Upper lobe of right lung (tissue), 1 donor: ENCODE measurements around the gene PSAT1. TPM values are rescaled to one million over a fixed set of nuclear protein-coding genes. Genes with fewer than 3 reads are reported as not detected.

ENCODE experiments used
- ATAC-seq: fragments of 200-7000 bp; cut with Tn5 transposase; one replicate; pipeline ENCODE4 v1.9.1; 2020; ENCODE audit warnings: mild to moderate bottlenecking, moderate library complexity
- DNase-seq: peaks from one replicate; pipeline ENCODE4 v3.0.0-alpha.2; 2020
- H3K27ac ChIP-seq: fragments of 200-600 bp; one replicate; pipeline ENCODE4 v1.8.0; 2022
- H3K27me3 ChIP-seq: fragments of 200-600 bp; one replicate; pipeline ENCODE4 v1.8.0; 2022; ENCODE audit warnings: mild to moderate bottlenecking
- H3K36me3 ChIP-seq: fragments of 200-600 bp; one replicate; pipeline ENCODE4 v1.8.0; 2022
- H3K4me1 ChIP-seq: fragments of 200-600 bp; one replicate; pipeline ENCODE4 v1.8.0; 2022
- H3K4me3 ChIP-seq: fragments of 200-600 bp; one replicate; pipeline ENCODE4 v1.8.0; 2022; ENCODE audit warnings: mild to moderate bottlenecking
- H3K9me3 ChIP-seq: fragments of 200-600 bp; one replicate; pipeline ENCODE4 v1.8.0; 2022
- intact Hi-C: fragments of 100-400 bp; cut with DNase I; formaldehyde crosslinking; loops from one replicate; pipeline ENCODE4 v1.11.0; 2022
- total RNA-seq: library from RNA; stranded (reverse); fragmentation: NEBNext Ultra II Directional; extraction: Animal tissue kit (Norgen Biotek cat#: 25700); gene quantifications from one replicate; pipeline ENCODE4 v1.2.1, GENCODE V29; 2021
- TF ChIP-seq, protein P1 (sequence below): fragments of 200-600 bp; IDR thresholded peaks from one replicate; pipeline ENCODE4 v1.8.0; 2022; ENCODE audit warnings: antibody characterized with exemption
- donor health status: DM: no; HTN: yes; CAD: no; lungs with severe emphysema.

Gene PSAT1
- total RNA-seq, 1 donor from 2014 or later = 8.2 TPM

DNA sequence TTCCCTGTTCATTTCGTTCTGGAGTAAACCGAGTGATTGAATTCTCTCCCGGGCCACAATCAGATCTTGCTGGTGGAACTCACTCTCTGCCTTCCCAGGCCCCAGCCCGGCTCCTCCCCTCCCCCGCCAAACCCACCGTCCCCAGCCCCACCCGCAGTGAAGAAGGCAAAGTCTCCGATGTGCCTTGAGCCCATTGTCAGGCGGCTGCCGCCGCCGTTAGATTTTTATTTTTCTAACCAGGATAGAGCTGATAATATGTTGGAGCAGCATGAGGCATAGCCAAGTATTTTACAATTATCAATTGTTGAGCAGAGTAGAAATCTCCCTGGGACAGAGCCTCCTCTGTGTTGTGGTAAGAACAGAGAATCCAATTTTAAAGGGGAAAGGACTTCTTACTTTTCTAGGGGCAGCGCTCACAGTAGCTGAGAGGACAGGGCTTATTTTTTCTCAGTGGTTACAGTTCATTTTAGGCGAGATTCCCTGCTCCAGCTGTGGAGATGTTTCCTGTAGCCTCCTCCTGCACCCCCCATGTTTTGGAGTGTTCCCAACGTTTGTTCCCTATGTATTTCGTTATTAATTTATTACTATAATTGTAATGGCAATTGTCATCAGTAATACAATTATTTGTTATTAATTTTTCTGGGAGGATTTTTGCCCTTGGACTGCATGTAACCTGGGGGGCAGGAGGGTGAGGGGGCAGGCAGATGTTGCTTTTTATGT lies 1.3 kb downstream of the PSAT1 start:
- H3K9me3 ChIP-seq = no peaks in the 10 kb centered on the region
- peaks cover 24% of the 10 kb centered on the region for H3K4me1 ChIP-seq
- no peak for DNase-seq
- no peak overlapping the region for H3K27ac ChIP-seq
- no peak for ATAC-seq
- no peaks in the 10 kb centered on the region for H3K36me3 ChIP-seq
- intact Hi-C loops = no loop called here
- peaks cover 33% of the 10 kb centered on the region for H3K27me3 ChIP-seq
- TF ChIP-seq, protein P1, sequence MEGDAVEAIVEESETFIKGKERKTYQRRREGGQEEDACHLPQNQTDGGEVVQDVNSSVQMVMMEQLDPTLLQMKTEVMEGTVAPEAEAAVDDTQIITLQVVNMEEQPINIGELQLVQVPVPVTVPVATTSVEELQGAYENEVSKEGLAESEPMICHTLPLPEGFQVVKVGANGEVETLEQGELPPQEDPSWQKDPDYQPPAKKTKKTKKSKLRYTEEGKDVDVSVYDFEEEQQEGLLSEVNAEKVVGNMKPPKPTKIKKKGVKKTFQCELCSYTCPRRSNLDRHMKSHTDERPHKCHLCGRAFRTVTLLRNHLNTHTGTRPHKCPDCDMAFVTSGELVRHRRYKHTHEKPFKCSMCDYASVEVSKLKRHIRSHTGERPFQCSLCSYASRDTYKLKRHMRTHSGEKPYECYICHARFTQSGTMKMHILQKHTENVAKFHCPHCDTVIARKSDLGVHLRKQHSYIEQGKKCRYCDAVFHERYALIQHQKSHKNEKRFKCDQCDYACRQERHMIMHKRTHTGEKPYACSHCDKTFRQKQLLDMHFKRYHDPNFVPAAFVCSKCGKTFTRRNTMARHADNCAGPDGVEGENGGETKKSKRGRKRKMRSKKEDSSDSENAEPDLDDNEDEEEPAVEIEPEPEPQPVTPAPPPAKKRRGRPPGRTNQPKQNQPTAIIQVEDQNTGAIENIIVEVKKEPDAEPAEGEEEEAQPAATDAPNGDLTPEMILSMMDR = no peak
- peak overlapping the region; percentile 66 for H3K4me3 ChIP-seq

DNA sequence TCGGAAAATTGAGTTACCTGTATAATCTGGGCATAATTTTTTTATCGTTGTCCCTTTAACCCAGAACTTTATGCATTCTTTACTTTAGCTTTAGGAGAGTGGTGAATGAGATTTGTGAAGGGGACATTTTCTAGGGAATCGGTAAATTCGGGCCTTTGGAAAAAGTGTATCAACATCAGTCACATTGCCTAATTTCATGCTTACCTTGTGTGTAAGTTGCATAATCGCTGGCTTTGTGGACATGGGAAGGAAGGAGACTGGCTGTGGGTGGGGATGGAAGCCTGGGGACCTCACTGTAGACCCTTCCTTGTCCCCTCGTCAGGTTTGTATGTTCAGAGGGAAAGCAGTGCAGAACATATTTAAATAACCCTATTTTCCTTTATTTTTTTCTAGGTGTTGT lies 3.3 kb downstream of the PSAT1 start:
- no peak for DNase-seq
- Histone ChIP-seq H3K4me1 (peaks cover 24% of the 10 kb centered on the region), H3K27ac (no peak overlapping the region), H3K9me3 (no peaks in the 10 kb centered on the region), H3K27me3 (peaks cover 37% of the 10 kb centered on the region), H3K4me3 (no peak overlapping the region), H3K36me3 (no peaks in the 10 kb centered on the region)
- TF ChIP-seq, protein P1 = no peak
- ATAC-seq = no peak
- intact Hi-C loops = no loop called here

DNA sequence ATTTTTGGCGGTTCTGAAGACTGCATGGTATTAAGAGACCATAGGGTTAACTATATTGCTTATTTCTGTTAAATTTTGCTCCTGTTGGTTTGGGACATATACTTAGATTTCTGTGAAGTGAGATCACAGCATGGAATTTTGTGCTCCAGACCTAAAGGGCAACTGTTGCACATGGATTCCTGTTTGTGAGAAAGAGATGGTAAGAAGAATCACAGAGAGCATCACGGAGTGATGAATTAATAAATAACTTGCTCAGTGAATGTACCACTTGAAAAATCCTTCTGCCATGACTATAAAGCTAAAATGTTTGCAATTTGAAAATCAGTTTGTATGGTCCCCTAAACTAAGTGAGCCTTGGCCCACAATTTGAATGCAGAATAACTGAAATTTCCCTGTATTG lies 4.5 kb downstream of the PSAT1 start:
- Histone ChIP-seq H3K9me3 (no peaks in the 10 kb centered on the region), H3K4me3 (no peak overlapping the region), H3K4me1 (peaks cover 20% of the 10 kb centered on the region), H3K27ac (no peak overlapping the region), H3K27me3 (peaks cover 37% of the 10 kb centered on the region), H3K36me3 (no peaks in the 10 kb centered on the region)
- no peak for ATAC-seq
- TF ChIP-seq, protein P1 = no peak
- intact Hi-C loops = no loop called here
- DNase-seq = no peak

DNA sequence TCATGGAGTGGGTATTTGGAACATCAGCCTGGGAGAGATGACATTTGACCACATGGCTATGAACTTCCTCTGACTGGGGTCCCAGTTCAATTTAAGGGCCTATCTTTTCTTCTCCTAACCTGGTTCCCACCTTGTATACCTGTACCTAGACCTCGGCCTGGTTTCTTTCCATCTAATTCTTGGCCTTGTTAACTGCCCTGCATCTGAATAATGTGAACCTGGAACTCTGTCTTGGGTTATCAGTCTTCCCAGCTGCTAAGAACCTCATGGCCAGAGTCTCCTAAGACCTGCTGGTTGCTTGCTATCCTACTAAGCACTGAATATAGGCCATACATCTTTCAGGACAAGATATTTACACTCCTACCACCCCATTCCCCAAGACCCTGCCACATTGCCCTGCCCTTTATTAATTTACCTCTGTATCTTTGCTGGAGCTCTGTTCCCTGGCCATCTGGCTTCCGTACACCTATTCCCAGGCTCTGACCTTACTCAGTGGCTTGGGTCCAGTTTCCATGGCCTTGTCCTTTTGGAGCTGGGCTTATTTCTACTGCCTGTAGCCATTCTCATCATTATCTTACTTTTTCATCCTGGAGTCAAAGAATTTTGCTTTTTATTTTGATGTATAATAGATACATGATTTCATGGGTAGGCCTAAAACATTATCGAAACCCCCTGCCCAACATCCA lies 6.6 kb downstream of the PSAT1 start:
- DNase-seq = no peak
- intact Hi-C loops = no loop called here
- TF ChIP-seq, protein P1 = no peak

DNA sequence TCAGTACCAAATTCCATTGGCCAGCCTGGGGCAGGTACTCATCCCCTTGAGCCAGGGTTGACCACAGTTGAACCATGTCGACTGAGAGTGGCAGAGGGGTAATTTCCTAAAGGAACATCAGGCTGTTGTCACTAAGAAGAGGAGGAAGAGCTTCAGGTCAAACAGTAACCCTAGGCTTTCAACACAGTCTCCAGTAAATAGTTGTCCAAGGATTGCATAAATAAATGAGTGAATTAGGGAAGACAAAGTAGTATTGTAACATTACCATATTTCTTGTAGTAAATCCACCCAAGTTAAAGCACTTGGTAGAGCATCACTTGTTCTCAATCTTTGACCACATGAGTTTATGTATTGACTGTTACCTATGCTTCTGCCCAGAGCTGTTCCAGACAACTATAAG lies 7.4 kb downstream of the PSAT1 start:
- TF ChIP-seq, protein P1 = no peak
- DNase-seq (no peak), ATAC-seq (peak; percentile 39)
- H3K27me3 ChIP-seq = peaks cover 26% of the 10 kb centered on the region
- no peaks in the 10 kb centered on the region for H3K36me3 ChIP-seq
- H3K27ac ChIP-seq = no peak overlapping the region
- H3K4me1 ChIP-seq = no peaks in the 10 kb centered on the region
- intact Hi-C loops = no loop called here
- H3K4me3 ChIP-seq = no peak overlapping the region
- H3K9me3 ChIP-seq = no peaks in the 10 kb centered on the region

More for the DNA sequence above, 6.6 kb downstream of the PSAT1 start:
- H3K36me3 ChIP-seq = no peaks in the 10 kb centered on the region
- H3K27me3 ChIP-seq = peaks cover 33% of the 10 kb centered on the region
- no peak overlapping the region for H3K27ac ChIP-seq
- no peak for ATAC-seq
- no peaks in the 10 kb centered on the region for H3K9me3 ChIP-seq
- no peaks in the 10 kb centered on the region for H3K4me1 ChIP-seq
- no peak overlapping the region for H3K4me3 ChIP-seq
